ENCODE measurements around the gene CFAP74.

GRCh38 chr1:1927751-1928150 lies 75.8 kb downstream of the CFAP74 start:
- TF ChIP-seq GATA2 (IDR thresholded peaks at IDR 0.05; ENCODE audit: low read depth, low read length) (no peak), GATA3 (IDR thresholded peaks at IDR 0.05; ENCODE audit: low read depth, low read length) (no peak)
